ENCODE results near the gene CUEDC1.
A peak's percentile ranks its signal among the peaks of the same experiment; 100 is the strongest.

The CUEDC1 gene

GRCh38 chr17:57953705-57954396 is 1.4 kb downstream of the CUEDC1 start:
- no peaks in the 10 kb centered on the region for H3K27me3 ChIP-seq (ENCODE audit: insufficient read depth, poor library complexity, severe bottlenecking)
- no peaks in the 10 kb centered on the region for H3K9me3 ChIP-seq (ENCODE audit: severe bottlenecking)
- TF ChIP-seq CTCF (IDR thresholded peaks at IDR 0.05; ENCODE audit: poor library complexity, severe bottlenecking) = no peak
- DNase-seq (ENCODE audit: low spot score) (no peak), ATAC-seq (ENCODE audit: low read depth) (no peak)
- H3K4me3 ChIP-seq (ENCODE audit: severe bottlenecking) = peak overlapping the region; percentile 92
- H3K36me3 ChIP-seq (ENCODE audit: low read depth) = no peaks in the 10 kb centered on the region
- peak overlapping the region; percentile 96 for H3K27ac ChIP-seq (ENCODE audit: poor library complexity, severe bottlenecking)
- H3K4me1 ChIP-seq (ENCODE audit: insufficient read depth, poor library complexity, severe bottlenecking) = peaks cover 42% of the 10 kb centered on the region

GRCh38 chr17:57953219-57953618 is 2.0 kb downstream of the CUEDC1 start:
- Histone ChIP-seq H3K27me3 (ENCODE audit: insufficient read depth, poor library complexity, severe bottlenecking) (no peaks in the 10 kb centered on the region), H3K27ac (ENCODE audit: poor library complexity, severe bottlenecking) (peak overlapping the region; percentile 96), H3K4me1 (ENCODE audit: insufficient read depth, poor library complexity, severe bottlenecking) (peaks cover 48% of the 10 kb centered on the region)

GRCh38 chr17:57949649-57950048 is 5.6 kb downstream of the CUEDC1 start:
- H3K27me3 ChIP-seq (ENCODE audit: insufficient read depth, poor library complexity, severe bottlenecking) = no peaks in the 10 kb centered on the region
- H3K4me1 ChIP-seq (ENCODE audit: insufficient read depth, poor library complexity, severe bottlenecking) = peaks cover 80% of the 10 kb centered on the region
- no peak for TF ChIP-seq CTCF (IDR thresholded peaks at IDR 0.05; ENCODE audit: poor library complexity, severe bottlenecking)
- no peak overlapping the region for H3K4me3 ChIP-seq (ENCODE audit: severe bottlenecking)
- ATAC-seq (ENCODE audit: low read depth) (no peak), DNase-seq (ENCODE audit: low spot score) (no peak)
- H3K9me3 ChIP-seq (ENCODE audit: severe bottlenecking) = no peaks in the 10 kb centered on the region
- H3K27ac ChIP-seq (ENCODE audit: poor library complexity, severe bottlenecking) = peak overlapping the region; percentile 96
- H3K36me3 ChIP-seq (ENCODE audit: low read depth) = no peaks in the 10 kb centered on the region

More at GRCh38 chr17:57953219-57953618, 2.0 kb downstream of the CUEDC1 start:
- TF ChIP-seq CTCF (IDR thresholded peaks at IDR 0.05; ENCODE audit: poor library complexity, severe bottlenecking) = no peak
- ATAC-seq (ENCODE audit: low read depth) = no peak
- no peak for DNase-seq (ENCODE audit: low spot score)
- H3K9me3 ChIP-seq (ENCODE audit: severe bottlenecking) = no peaks in the 10 kb centered on the region
- no peak overlapping the region for H3K4me3 ChIP-seq (ENCODE audit: severe bottlenecking)
- H3K36me3 ChIP-seq (ENCODE audit: low read depth) = no peaks in the 10 kb centered on the region

GRCh38 chr17:57948555-57949420 is 6.4 kb downstream of the CUEDC1 start:
- peaks cover 75% of the 10 kb centered on the region for H3K4me1 ChIP-seq (ENCODE audit: insufficient read depth, poor library complexity, severe bottlenecking)
- peak; percentile 82 for ATAC-seq (ENCODE audit: low read depth)
- H3K36me3 ChIP-seq (ENCODE audit: low read depth) = no peaks in the 10 kb centered on the region
- TF ChIP-seq CTCF (IDR thresholded peaks at IDR 0.05; ENCODE audit: poor library complexity, severe bottlenecking) = peak; percentile 42
- H3K27ac ChIP-seq (ENCODE audit: poor library complexity, severe bottlenecking) = peak overlapping the region; percentile 96
- H3K27me3 ChIP-seq (ENCODE audit: insufficient read depth, poor library complexity, severe bottlenecking) = no peaks in the 10 kb centered on the region
- DNase-seq (ENCODE audit: low spot score) = no peak
- no peaks in the 10 kb centered on the region for H3K9me3 ChIP-seq (ENCODE audit: severe bottlenecking)
- H3K4me3 ChIP-seq (ENCODE audit: severe bottlenecking) = no peak overlapping the region

All from RWPE2 (cell line).